HCT116 (cell line): ENCODE data around the gene MKI67.

ENCODE experiments used
- EZH2 ChIP-seq: fragments of 200-600 bp; sonication (generic); IDR thresholded peaks from 2 replicates; pipeline ENCODE4 v1.6.1; 2017; ENCODE audit warnings: antibody characterized with exemption, mixed run types
- SIN3A ChIP-seq: IDR thresholded peaks from 2 replicates; pipeline ENCODE4 v1.6.1; 2012; ENCODE audit warnings: low read depth
- SP1 ChIP-seq: IDR thresholded peaks from 2 replicates; pipeline ENCODE4 v1.6.1; 2012; ENCODE audit warnings: low read depth
- TF ChIP-seq, protein P1 (sequence below), 3 experiments: fragments of 200-600 bp in 1 of 3; sonication (generic) in 1 of 3; IDR thresholded peaks in 2 of 3; conservative IDR thresholded peaks in 1 of 3; 2 replicates each; pipeline ENCODE4 v1.5.1; 2012 to 2017; ENCODE audit warnings: low read depth in 2 of 3, low read length in 2 of 3, antibody characterized with exemption in 1 of 3, borderline replicate concordance in 1 of 3, control low read depth in 1 of 3, mild to moderate bottlenecking in 1 of 3, mixed read lengths in 1 of 3, mixed run types in 1 of 3, moderate library complexity in 1 of 3; ENCODE audit not compliant: insufficient read depth in 1 of 3

DNA sequence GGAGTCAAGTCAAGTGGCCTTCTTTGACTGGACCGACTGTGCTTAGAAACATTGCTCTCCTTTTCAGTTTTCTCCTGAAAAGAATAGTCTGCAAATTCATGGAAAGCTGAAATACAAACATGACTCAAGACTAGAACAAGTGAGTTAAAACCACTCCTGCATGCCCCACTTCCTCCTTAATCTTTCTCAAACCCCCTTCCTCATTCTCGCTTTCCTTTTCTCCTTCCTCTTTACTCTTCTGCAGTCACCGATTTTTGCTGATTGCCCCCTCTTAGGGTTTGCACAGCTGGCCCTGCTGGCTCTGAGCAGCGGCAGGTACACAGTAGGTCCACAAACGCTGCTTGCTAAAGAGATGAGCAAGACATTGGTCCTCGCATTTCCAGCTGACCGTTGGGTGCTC is 34.8 kb upstream of the MKI67 start:
- TF ChIP-seq EZH2 (no peak), SIN3A (no peak), SP1 (no peak)
- TF ChIP-seq, protein P1, sequence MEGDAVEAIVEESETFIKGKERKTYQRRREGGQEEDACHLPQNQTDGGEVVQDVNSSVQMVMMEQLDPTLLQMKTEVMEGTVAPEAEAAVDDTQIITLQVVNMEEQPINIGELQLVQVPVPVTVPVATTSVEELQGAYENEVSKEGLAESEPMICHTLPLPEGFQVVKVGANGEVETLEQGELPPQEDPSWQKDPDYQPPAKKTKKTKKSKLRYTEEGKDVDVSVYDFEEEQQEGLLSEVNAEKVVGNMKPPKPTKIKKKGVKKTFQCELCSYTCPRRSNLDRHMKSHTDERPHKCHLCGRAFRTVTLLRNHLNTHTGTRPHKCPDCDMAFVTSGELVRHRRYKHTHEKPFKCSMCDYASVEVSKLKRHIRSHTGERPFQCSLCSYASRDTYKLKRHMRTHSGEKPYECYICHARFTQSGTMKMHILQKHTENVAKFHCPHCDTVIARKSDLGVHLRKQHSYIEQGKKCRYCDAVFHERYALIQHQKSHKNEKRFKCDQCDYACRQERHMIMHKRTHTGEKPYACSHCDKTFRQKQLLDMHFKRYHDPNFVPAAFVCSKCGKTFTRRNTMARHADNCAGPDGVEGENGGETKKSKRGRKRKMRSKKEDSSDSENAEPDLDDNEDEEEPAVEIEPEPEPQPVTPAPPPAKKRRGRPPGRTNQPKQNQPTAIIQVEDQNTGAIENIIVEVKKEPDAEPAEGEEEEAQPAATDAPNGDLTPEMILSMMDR (IDR thresholded peaks at IDR 0.05 in 2 of 3, conservative IDR thresholded peaks at IDR 0.05 in 1 of 3; ENCODE audit: borderline replicate concordance in 1 of 3, insufficient read depth in 1 of 3, low read depth in 2 of 3, low read length in 2 of 3) = no peak
